HL-60 (cell line): ENCODE data around the gene LRRC66.

Experiments used
- DNase-seq, 2 experiments: peaks; one replicate each; pipeline ENCODE4 v3.0.0-alpha.2; 2010 to 2020; ENCODE audit warnings: low read depth in 1 of 2, low spot score in 1 of 2
- H3K27ac ChIP-seq: fragments of 250-450 bp; sonication (Bioruptor Pico); replicated peaks from 2 replicates; pipeline ENCODE4 v1.5.1; 2020; ENCODE audit warnings: mild to moderate bottlenecking, moderate library complexity
- H3K27me3 ChIP-seq: fragments of 250-450 bp; sonication (Bioruptor Pico); 2 replicates; pipeline ENCODE4 v1.5.1; 2021; ENCODE audit warnings: mild to moderate bottlenecking, moderate library complexity; ENCODE audit not compliant: insufficient read depth, poor library complexity, severe bottlenecking
- H3K4me3 ChIP-seq: replicated peaks from 2 replicates; pipeline ENCODE4 v1.5.1; 2011; ENCODE audit warnings: mild to moderate bottlenecking, control low read depth, low read length; ENCODE audit not compliant: insufficient read depth
- CTCF ChIP-seq: IDR thresholded peaks from one replicate; pipeline ENCODE4 v1.5.1; 2011; ENCODE audit warnings: low read length, control low read depth, inconsistent platforms; ENCODE audit not compliant: insufficient read depth
- GABPA ChIP-seq: IDR thresholded peaks from 2 replicates; pipeline ENCODE4 v1.6.1; 2012; ENCODE audit warnings: low read depth
- POLR2AphosphoS5 ChIP-seq: IDR thresholded peaks from 2 replicates; pipeline ENCODE4 v1.6.1; 2012; ENCODE audit warnings: low read depth
- REST ChIP-seq: IDR thresholded peaks from 2 replicates; pipeline ENCODE4 v1.6.1; 2012; ENCODE audit warnings: low read depth; ENCODE audit not compliant: insufficient replicate concordance
- SPI1 ChIP-seq: IDR thresholded peaks from 2 replicates; pipeline ENCODE4 v1.6.1; 2012; ENCODE audit warnings: low read depth, mild to moderate bottlenecking, borderline replicate concordance

The LRRC66 gene

GRCh38 chr4:52004414-52004813 is 15.7 kb downstream of the LRRC66 start:
- TF ChIP-seq REST, result no peak
- TF ChIP-seq CTCF, result no peak
- no peak for TF ChIP-seq GABPA

GRCh38 chr4:52001616-52002015 is 18.5 kb downstream of the LRRC66 start:
- DNase-seq, result no peak

More at GRCh38 chr4:52004414-52004813, 15.7 kb downstream of the LRRC66 start:
- Histone ChIP-seq H3K27me3 (no peaks in the 10 kb centered on the region), H3K27ac (no peak overlapping the region), H3K4me3 (no peak overlapping the region)
- no peak for DNase-seq

GRCh38 chr4:51999250-51999649 is 20.9 kb downstream of the LRRC66 start:
- no peak overlapping the region for H3K4me3 ChIP-seq
- H3K27me3 ChIP-seq, result no peaks in the 10 kb centered on the region
- no peak for DNase-seq
- TF ChIP-seq POLR2AphosphoS5 (no peak), REST (no peak), SPI1 (no peak), GABPA (no peak), CTCF (no peak)
- H3K27ac ChIP-seq, result no peak overlapping the region

More at GRCh38 chr4:52001616-52002015, 18.5 kb downstream of the LRRC66 start:
- H3K27ac ChIP-seq, result no peak overlapping the region
- TF ChIP-seq CTCF (no peak), POLR2AphosphoS5 (no peak), SPI1 (no peak), GABPA (no peak), REST (no peak)
- no peaks in the 10 kb centered on the region for H3K27me3 ChIP-seq
- no peak overlapping the region for H3K4me3 ChIP-seq
